ENCODE measurements around the gene RAD54L2. TPM values are rescaled to one million over a fixed set of nuclear protein-coding genes. Genes with fewer than 3 reads are reported as not detected.
A peak's percentile ranks its signal among the peaks of the same experiment; 100 is the strongest.
"Not testable (repeated sequence)": the region's sequence is repeated elsewhere in the genome, so short reads cannot be mapped to it uniquely, and the experiment has no call there.

RAD54L2 gene
- polyA plus RNA-seq, 2 of the 4 experiments (the other 2 are of a cell fraction): 4.8 to 6.4 TPM

DNA sequence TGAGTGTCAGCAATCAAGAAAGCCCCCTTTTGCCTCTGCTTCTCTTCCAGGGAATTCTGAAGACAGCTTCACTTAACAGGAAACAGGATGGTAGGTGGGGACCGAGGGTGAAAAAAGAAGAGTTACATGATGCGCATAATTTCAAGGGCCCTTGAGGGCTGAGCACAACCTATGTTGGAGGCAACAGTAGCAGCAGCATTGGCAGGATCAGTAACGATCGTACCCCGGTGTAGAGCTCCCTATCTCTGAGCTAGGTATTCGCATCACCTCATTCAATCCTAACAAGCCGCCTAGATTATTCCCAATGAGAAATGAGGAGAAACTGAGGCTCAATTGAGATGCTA lies 432 bp upstream of the RAD54L2 start:
- DNase-seq (ENCODE audit: low read depth in 1 of 2, low spot score in 1 of 2) (peak in 1 of 2 experiments; percentile 17), ATAC-seq (peak; percentile 25 to 53; a peak in 4 of 6 replicates), FAIRE-seq (no peak)
- Histone ChIP-seq H3K4me1 (peaks cover 8% of the 10 kb centered on the region; the same call in 1 of the 3 replicates), H3K9me3 (no peaks in the 10 kb centered on the region), H3K27ac (peak overlapping the region; percentile 95), H3K4me3 (peak overlapping the region; percentile 100), H3K4me2 (peak overlapping the region; percentile 92)
- TF ChIP-seq JUNB (IDR thresholded peaks at IDR 0.05): no peak
- TF ChIP-seq NR3C1 (IDR thresholded peaks at IDR 0.05): no peak
- TF ChIP-seq PHF8 (IDR thresholded peaks at IDR 0.05; ENCODE audit: borderline replicate concordance, low read depth): no peak
- TF ChIP-seq KDM5A (IDR thresholded peaks at IDR 0.05): no peak
- TF ChIP-seq, protein P1, sequence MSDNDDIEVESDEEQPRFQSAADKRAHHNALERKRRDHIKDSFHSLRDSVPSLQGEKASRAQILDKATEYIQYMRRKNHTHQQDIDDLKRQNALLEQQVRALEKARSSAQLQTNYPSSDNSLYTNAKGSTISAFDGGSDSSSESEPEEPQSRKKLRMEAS (IDR thresholded peaks at IDR 0.05): no peak
- TF ChIP-seq FOSL2 (IDR thresholded peaks at IDR 0.05): no peak
- no peak for TF ChIP-seq FOSL2 (CRISPR knock-in tag; IDR thresholded peaks at IDR 0.05)
- no peak for TF ChIP-seq NPAS2 (CRISPR knock-in tag; IDR thresholded peaks at IDR 0.05; ENCODE audit: borderline replicate concordance)
- TF ChIP-seq SREBF2 (IDR thresholded peaks at IDR 0.05): no peak
- 2% methylated on average over 7 of the region's 7 CpGs for WGBS (ENCODE audit: missing lambda C conversion rate)
- ChIA-PET POLR2A (no interaction called here), CTCF (interaction anchor here (1.0 to 3.3 kb wide), 6 partner anchors 28 to 143 kb away, joined by 3 to 10 read pairs (median 6); no protein-coding TSS in a partner anchor)

DNA sequence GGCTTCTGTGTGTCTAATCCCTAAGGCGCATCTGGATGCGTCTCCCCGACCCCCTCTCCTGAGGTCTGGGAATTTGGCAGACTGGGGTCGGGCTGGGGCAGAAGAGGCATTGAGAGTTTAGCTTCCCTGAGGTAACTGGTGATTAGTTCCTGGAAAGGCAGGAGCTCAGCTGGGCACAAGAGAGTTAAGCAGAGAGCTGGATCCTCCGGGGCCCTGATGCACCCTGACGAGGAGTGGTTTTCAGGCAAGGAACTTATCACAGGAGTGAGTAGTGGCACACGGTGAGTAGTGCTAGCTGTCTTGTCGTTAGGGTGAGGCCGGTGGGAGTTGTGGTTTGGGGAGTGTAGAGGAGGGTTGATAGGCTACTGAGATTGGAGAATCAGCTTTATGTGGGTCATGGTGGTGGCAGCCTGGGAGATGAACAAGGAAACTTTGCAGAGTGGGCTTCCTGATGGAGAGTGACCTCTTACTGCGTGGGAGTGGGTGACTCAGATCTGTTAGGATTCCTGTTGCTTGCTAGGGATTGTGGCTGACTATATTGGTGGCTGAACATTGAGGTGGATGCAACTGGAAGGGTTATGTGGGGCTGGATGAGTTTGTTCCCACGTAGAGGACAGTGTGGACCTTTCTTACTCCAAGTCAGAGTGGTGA lies 897 bp downstream of the RAD54L2 start:
- POLR2A ChIA-PET: interaction anchor here (0.7 to 0.9 kb wide), 2 partner anchors 37 to 39 kb away, joined by 3 to 5 read pairs; partner anchors contain the start of gene DCAF1

DNA sequence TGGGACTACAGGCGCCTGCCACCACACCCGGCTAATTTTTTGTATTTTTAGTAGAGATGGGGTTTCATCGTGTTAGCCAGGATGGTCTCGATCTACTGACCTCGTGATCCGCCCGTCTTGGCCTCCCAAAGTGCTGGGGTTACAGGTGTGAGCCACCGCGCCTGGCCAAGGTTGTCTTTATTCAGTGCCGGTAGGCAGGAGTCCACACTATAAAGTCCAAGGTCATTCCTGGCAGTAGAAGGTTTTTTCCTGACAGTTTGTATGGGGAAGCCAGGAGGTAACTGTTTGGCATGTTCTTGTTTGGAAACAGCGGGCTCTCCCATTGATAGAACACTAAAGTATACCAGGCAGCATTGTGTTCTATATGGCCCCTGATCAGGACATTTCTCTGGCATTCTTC lies 4.1 kb downstream of the RAD54L2 start:
- not testable (repeated sequence) for DNase-seq (ENCODE audit: low read depth in 1 of 2, low spot score in 1 of 2); ATAC-seq; H3K4me1 ChIP-seq; H3K9me3 ChIP-seq; H3K4me2 ChIP-seq; FAIRE-seq; H3K4me3 ChIP-seq; H3K27ac ChIP-seq
- ChIA-PET POLR2A (interaction anchor here (0.7 kb wide), 1 partner anchor 1185 kb away, joined by 3 read pairs; no protein-coding TSS in a partner anchor), CTCF (interaction anchor here (1.3 kb wide), 1 partner anchor 41 kb away, joined by 3 read pairs; no protein-coding TSS in a partner anchor)
- over 99% methylated on average over 10 of the region's 11 CpGs for WGBS (ENCODE audit: missing lambda C conversion rate)

More for the DNA sequence above, 897 bp downstream of the RAD54L2 start:
- Histone ChIP-seq H3K27ac (peak overlapping the region; percentile 95), H3K4me3 (peak overlapping the region; percentile 100), H3K4me1 (peaks cover 8% of the 10 kb centered on the region; the same call in 1 of the 3 replicates), H3K9me3 (no peaks in the 10 kb centered on the region), H3K4me2 (peak overlapping the region; percentile 74)
- WGBS (ENCODE audit: missing lambda C conversion rate): 5% methylated on average over 9 of the region's 11 CpGs
- DNase-seq (ENCODE audit: low read depth in 1 of 2, low spot score in 1 of 2): peak; percentile 22 to 27
- CTCF ChIA-PET: interaction anchor here (0.5 to 3.3 kb wide), 6 partner anchors 13 to 923 kb away, joined by 3 to 10 read pairs (median 6); no protein-coding TSS in a partner anchor
- no peak for FAIRE-seq
- TF ChIP-seq SMC3 (IDR thresholded peaks at IDR 0.05) (no peak), NR3C1 (IDR thresholded peaks at IDR 0.05) (no peak), POLR2AphosphoS2 (conservative IDR thresholded peaks at IDR 0.05; ENCODE audit: low read length) (no peak), MAFK (IDR thresholded peaks at IDR 0.05; ENCODE audit: partially characterized antibody) (no peak), HOXA7 (CRISPR knock-in tag; IDR thresholded peaks at IDR 0.05) (no peak), HOXB5 (CRISPR knock-in tag; IDR thresholded peaks at IDR 0.05) (no peak), ZC3H11A (IDR thresholded peaks at IDR 0.05) (no peak), FOSB (CRISPR knock-in tag; IDR thresholded peaks at IDR 0.05) (no peak)
- TF ChIP-seq, protein P1 (IDR thresholded peaks at IDR 0.05): no peak
- ATAC-seq: peak; percentile 45 to 61; a peak in 5 of 6 replicates

DNA sequence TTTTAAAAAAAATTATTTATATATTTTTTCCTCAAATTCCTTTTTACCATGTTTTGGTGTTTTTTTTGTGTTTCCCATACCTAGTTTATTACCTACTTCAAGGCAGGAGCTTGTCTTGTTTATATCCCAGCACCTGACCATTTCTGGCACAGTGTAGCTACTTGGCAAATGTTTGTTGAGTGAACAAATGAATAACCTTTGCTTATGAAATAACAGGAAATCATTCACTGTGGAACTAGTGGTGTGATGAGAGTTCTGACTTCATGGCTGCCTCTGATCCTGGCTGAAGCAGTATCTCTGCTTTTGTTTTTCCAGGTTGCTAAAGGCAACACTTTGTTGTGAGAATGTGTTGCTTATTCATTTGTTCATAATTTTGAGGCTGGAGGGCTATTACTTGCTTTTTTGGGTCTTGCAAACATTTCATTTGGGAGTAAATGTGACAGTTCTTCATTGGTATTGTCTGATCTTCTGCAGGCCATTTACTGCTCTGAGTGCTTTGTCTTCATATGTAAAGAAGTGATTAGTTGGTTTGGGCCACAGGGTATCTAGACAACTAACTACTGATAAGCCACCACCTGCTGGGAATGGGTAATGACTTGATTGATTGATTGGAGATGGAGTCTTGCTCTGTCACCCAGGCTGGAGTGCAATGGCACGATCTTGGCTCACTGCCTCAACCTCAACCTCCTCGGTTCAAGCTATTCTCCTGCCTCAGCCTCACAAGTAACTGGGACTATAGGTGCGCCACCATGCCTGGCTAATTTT lies 5.7 kb downstream of the RAD54L2 start:
- H3K4me1 ChIP-seq: peaks cover 2% of the 10 kb centered on the region; the same call in 1 of the 3 replicates
- ChIA-PET POLR2A (no interaction called here), CTCF (no interaction called here)
- H3K9me3 ChIP-seq: no peaks in the 10 kb centered on the region
- H3K4me2 ChIP-seq: no peak overlapping the region
- H3K4me3 ChIP-seq: no peak overlapping the region
- DNase-seq (ENCODE audit: low read depth in 1 of 2, low spot score in 1 of 2) (no peak), ATAC-seq (no peak), FAIRE-seq (no peak)
- no peak overlapping the region for H3K27ac ChIP-seq
- WGBS (ENCODE audit: missing lambda C conversion rate): 87% methylated on average over 3 of the region's 3 CpGs
- no peak for TF ChIP-seq CBX8 (IDR thresholded peaks at IDR 0.05)
- no peak for TF ChIP-seq MAFK (IDR thresholded peaks at IDR 0.05; ENCODE audit: partially characterized antibody)
- no peak for TF ChIP-seq KDM1A (IDR thresholded peaks at IDR 0.05; ENCODE audit: low read depth)
- TF ChIP-seq, protein P2, sequence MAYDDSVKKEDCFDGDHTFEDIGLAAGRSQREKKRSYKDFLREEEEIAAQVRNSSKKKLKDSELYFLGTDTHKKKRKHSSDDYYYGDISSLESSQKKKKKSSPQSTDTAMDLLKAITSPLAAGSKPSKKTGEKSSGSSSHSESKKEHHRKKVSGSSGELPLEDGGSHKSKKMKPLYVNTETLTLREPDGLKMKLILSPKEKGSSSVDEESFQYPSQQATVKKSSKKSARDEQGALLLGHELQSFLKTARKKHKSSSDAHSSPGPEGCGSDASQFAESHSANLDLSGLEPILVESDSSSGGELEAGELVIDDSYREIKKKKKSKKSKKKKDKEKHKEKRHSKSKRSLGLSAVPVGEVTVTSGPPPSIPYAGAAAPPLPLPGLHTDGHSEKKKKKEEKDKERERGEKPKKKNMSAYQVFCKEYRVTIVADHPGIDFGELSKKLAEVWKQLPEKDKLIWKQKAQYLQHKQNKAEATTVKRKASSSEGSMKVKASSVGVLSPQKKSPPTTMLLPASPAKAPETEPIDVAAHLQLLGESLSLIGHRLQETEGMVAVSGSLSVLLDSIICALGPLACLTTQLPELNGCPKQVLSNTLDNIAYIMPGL (CRISPR knock-in tag; IDR thresholded peaks at IDR 0.05; ENCODE audit: borderline replicate concordance): no peak
- TF ChIP-seq HEYL (CRISPR knock-in tag; IDR thresholded peaks at IDR 0.05): no peak
- TF ChIP-seq CHD2 (IDR thresholded peaks at IDR 0.05; ENCODE audit: low read length, partially characterized antibody): no peak
- TF ChIP-seq, protein P3, sequence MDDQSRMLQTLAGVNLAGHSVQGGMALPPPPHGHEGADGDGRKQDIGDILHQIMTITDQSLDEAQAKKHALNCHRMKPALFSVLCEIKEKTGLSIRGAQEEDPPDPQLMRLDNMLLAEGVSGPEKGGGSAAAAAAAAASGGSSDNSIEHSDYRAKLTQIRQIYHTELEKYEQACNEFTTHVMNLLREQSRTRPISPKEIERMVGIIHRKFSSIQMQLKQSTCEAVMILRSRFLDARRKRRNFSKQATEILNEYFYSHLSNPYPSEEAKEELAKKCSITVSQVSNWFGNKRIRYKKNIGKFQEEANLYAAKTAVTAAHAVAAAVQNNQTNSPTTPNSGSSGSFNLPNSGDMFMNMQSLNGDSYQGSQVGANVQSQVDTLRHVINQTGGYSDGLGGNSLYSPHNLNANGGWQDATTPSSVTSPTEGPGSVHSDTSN (IDR thresholded peaks at IDR 0.05): no peak
- no peak for TF ChIP-seq CHD4 (IDR thresholded peaks at IDR 0.05; ENCODE audit: borderline replicate concordance)
- TF ChIP-seq JUN (IDR thresholded peaks at IDR 0.05): no peak
- TF ChIP-seq, protein P1 (IDR thresholded peaks at IDR 0.05): no peak
- no peak for TF ChIP-seq HES2 (IDR thresholded peaks at IDR 0.05)
- TF ChIP-seq BHLHE40 (IDR thresholded peaks at IDR 0.05; ENCODE audit: low read depth, low read length): no peak

Measured in A549 (cell line).